H1 (cell line): ENCODE results near the gene TXNDC11. TPM values are rescaled to one million over a fixed set of nuclear protein-coding genes. Genes with fewer than 3 reads are reported as not detected.
A peak's percentile ranks its signal among the peaks of the same experiment; 100 is the strongest.

Experiments
- CEBPB ChIP-seq: IDR thresholded peaks from 2 replicates; pipeline ENCODE4 v1.6.1; 2012; ENCODE audit warnings: low read depth, low read length
- EZH2 ChIP-seq: fragments of 200-600 bp; sonication (generic); IDR thresholded peaks from 2 replicates; pipeline ENCODE4 v1.7.1; 2012; ENCODE audit warnings: low read depth, mild to moderate bottlenecking, moderate library complexity, low read length, inconsistent platforms; ENCODE audit not compliant: severe bottlenecking
- JUN ChIP-seq: IDR thresholded peaks from 2 replicates; pipeline ENCODE4 v1.6.1; 2011; ENCODE audit warnings: low read depth, mild to moderate bottlenecking, improper control_type of control experiment, low read length
- KDM4A ChIP-seq: IDR thresholded peaks from one replicate; pipeline ENCODE4 v1.7.1; 2012; ENCODE audit warnings: low read depth, mild to moderate bottlenecking, moderate library complexity, low read length, inconsistent platforms; ENCODE audit not compliant: severe bottlenecking
- MAFK ChIP-seq: IDR thresholded peaks from 2 replicates; pipeline ENCODE4 v1.6.1; 2012; ENCODE audit warnings: low read depth, mild to moderate bottlenecking, improper control_type of control experiment, low read length
- NANOG ChIP-seq: IDR thresholded peaks from 2 replicates; pipeline ENCODE4 v1.6.1; 2011; ENCODE audit warnings: low read length, low read depth, mild to moderate bottlenecking, inconsistent platforms; ENCODE audit not compliant: insufficient read depth, poor library complexity, severe bottlenecking
- NRF1 ChIP-seq: IDR thresholded peaks from 2 replicates; pipeline ENCODE4 v1.6.1; 2011; ENCODE audit warnings: mild to moderate bottlenecking, low read depth, low read length, improper control_type of control experiment
- PHF8 ChIP-seq: fragments of 200-600 bp; sonication (generic); conservative IDR thresholded peaks from 2 replicates; pipeline ENCODE4 v1.7.1; 2012; ENCODE audit warnings: low read depth, mild to moderate bottlenecking, inconsistent platforms, low read length, moderate library complexity
- POLR2A ChIP-seq, 2 experiments: IDR thresholded peaks; 1 replicate in 1 of 2; 2 replicates in 1 of 2; pipeline ENCODE4 v1.6.1; 2011; ENCODE audit warnings: low read depth in 2 of 2, low read length in 2 of 2, mild to moderate bottlenecking in 2 of 2; ENCODE audit errors: control extremely low read depth in 1 of 2
- POLR2AphosphoS5 ChIP-seq: IDR thresholded peaks from 2 replicates; pipeline ENCODE4 v1.6.1; 2011; ENCODE audit warnings: low read depth, low read length
- RFX5 ChIP-seq: IDR thresholded peaks from 2 replicates; pipeline ENCODE4 v1.6.1; 2011; ENCODE audit warnings: low read depth, low read length, improper control_type of control experiment, borderline replicate concordance
- SIRT6 ChIP-seq: IDR thresholded peaks from one replicate; pipeline ENCODE4 v1.7.1; 2012; ENCODE audit warnings: low read length, inconsistent platforms
- SIX5 ChIP-seq: IDR thresholded peaks from 2 replicates; pipeline ENCODE4 v1.6.1; 2011; ENCODE audit warnings: mild to moderate bottlenecking, low read depth, low read length
- SRF ChIP-seq: IDR thresholded peaks from 2 replicates; pipeline ENCODE4 v1.6.1; 2011; ENCODE audit warnings: mild to moderate bottlenecking, low read depth, low read length, moderate library complexity
- TAF1 ChIP-seq: IDR thresholded peaks from 2 replicates; pipeline ENCODE4 v1.6.1; 2011; ENCODE audit warnings: mild to moderate bottlenecking, low read depth, low read length
- polyA plus RNA-seq, 7 experiments: library from polyadenylated mRNA; depleted of rRNA in 3 of 7; stranded (reverse) in 5 of 7; unstranded in 2 of 7; fragments of >200 nt in 5 of 7; fragments of 200-250 nt in 2 of 7; gene quantifications; 1 replicate in 5 of 7; 2 replicates in 1 of 7; 4 replicates in 1 of 7; pipeline versions ENCODE4 v1.2.1 to v1.2.3, GENCODE V29; 2011 to 2013; ENCODE audit warnings: missing spikeins in 2 of 7, mixed read lengths in 2 of 7
- total RNA-seq: library from RNA; stranded (reverse); fragmentation: NEBNext Ultra II Directional; extraction: Animal tissue kit (Norgen Biotek cat#: 25700); gene quantifications from 2 replicates; pipeline ENCODE4 v1.2.1, GENCODE V29; 2021
- TF ChIP-seq, protein P1 (sequence below), 3 experiments: IDR thresholded peaks; 1 replicate in 2 of 3; 2 replicates in 1 of 3; pipeline versions ENCODE4 v1.5.1 to v1.6.1; 2011; ENCODE audit warnings: low read length in 3 of 3, mild to moderate bottlenecking in 3 of 3, inconsistent platforms in 2 of 3, low read depth in 1 of 3, moderate library complexity in 1 of 3; ENCODE audit not compliant: insufficient read depth in 1 of 3; ENCODE audit errors: control extremely low read depth in 1 of 3
- TF ChIP-seq, protein P2 (sequence below): IDR thresholded peaks from 2 replicates; pipeline ENCODE4 v1.6.1; 2011; ENCODE audit warnings: low read length, improper control_type of control experiment

Gene TXNDC11
- total and polyA plus RNA-seq, 2 of the 8 experiments (the other 6 are each of a cell fraction or from before 2014, with no cell fraction given), result 13.5 to 13.8 TPM

DNA sequence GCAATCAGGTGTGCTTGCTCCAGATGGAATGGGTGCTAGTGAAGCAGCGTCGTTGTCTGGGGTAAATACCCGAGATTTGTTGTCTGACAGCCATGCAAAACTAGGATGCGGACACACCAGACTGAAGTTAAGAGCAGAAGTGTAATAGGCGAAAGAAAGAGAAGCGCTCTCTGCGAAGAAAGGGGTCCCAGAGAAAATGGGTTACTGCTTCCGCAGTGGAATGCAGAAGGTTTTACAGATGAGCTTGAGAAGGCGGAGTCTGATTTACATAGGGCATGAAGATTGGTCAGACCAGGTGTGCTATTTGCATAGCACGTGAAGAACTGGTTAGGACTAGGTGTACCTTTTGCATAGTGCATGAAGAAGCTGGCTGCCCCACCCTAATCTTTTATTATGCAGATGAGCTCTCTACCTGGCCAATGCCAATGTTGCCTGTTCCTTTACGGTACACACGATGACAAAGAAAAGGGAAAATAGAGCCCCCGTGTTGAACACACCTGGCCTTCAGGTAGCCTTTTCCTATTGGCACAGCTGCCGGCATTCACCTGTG, 106.4 kb downstream of the TXNDC11 start (continued):
- TF ChIP-seq MAFK, result no peak
- TF ChIP-seq NRF1, result no peak
- TF ChIP-seq TAF1, result peak; percentile 91
- TF ChIP-seq SIX5, result no peak
- no peak for TF ChIP-seq RFX5
- TF ChIP-seq, protein P1, sequence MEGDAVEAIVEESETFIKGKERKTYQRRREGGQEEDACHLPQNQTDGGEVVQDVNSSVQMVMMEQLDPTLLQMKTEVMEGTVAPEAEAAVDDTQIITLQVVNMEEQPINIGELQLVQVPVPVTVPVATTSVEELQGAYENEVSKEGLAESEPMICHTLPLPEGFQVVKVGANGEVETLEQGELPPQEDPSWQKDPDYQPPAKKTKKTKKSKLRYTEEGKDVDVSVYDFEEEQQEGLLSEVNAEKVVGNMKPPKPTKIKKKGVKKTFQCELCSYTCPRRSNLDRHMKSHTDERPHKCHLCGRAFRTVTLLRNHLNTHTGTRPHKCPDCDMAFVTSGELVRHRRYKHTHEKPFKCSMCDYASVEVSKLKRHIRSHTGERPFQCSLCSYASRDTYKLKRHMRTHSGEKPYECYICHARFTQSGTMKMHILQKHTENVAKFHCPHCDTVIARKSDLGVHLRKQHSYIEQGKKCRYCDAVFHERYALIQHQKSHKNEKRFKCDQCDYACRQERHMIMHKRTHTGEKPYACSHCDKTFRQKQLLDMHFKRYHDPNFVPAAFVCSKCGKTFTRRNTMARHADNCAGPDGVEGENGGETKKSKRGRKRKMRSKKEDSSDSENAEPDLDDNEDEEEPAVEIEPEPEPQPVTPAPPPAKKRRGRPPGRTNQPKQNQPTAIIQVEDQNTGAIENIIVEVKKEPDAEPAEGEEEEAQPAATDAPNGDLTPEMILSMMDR (IDR thresholded peaks at IDR 0.05; ENCODE audit: control extremely low read depth in 1 of 3, insufficient read depth in 1 of 3, low read depth in 1 of 3, low read length in 3 of 3), result no peak
- TF ChIP-seq SRF, result no peak
- TF ChIP-seq NANOG, result no peak
- TF ChIP-seq PHF8, result 0 out of 2 replicates have a peak, but pooled peaks have one; percentile 21
- TF ChIP-seq, protein P2, sequence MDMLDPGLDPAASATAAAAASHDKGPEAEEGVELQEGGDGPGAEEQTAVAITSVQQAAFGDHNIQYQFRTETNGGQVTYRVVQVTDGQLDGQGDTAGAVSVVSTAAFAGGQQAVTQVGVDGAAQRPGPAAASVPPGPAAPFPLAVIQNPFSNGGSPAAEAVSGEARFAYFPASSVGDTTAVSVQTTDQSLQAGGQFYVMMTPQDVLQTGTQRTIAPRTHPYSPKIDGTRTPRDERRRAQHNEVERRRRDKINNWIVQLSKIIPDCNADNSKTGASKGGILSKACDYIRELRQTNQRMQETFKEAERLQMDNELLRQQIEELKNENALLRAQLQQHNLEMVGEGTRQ, result peak; percentile 68
- TF ChIP-seq JUN, result no peak
- no peak for TF ChIP-seq SIRT6
- no peak for TF ChIP-seq EZH2
- TF ChIP-seq POLR2AphosphoS5, result peak; percentile 84; the same call in 1 of the 2 replicates
- TF ChIP-seq CEBPB, result no peak
- peak in 1 of 2 experiments; percentile 89; a peak in 1 of 3 replicates for TF ChIP-seq POLR2A (IDR thresholded peaks at IDR 0.05; ENCODE audit: control extremely low read depth in 1 of 2, low read depth in 2 of 2, low read length in 2 of 2)
- no peak for TF ChIP-seq KDM4A
